Mesothelial cell of epicardium (in vitro differentiated cells): ENCODE data around the gene SMARCD2. TPM values are rescaled to one million over a fixed set of nuclear protein-coding genes. Genes with fewer than 3 reads are reported as not detected.

Experiments
- DNase-seq, 2 experiments: peaks; one replicate each; pipeline ENCODE4 v3.0.0; 2021; ENCODE audit warnings: low spot score in 2 of 2; ENCODE audit not compliant: unreplicated experiment in 2 of 2
- H3K27ac Mint-ChIP-seq: 2 replicates; pipeline ENCODE4 v1.8.0; 2021; ENCODE audit warnings: mixed read lengths
- H3K27me3 Mint-ChIP-seq: 2 replicates; pipeline ENCODE4 v1.8.0; 2021; ENCODE audit warnings: low read depth, mixed read lengths
- H3K36me3 Mint-ChIP-seq: 2 replicates; pipeline ENCODE4 v1.8.0; 2021; ENCODE audit warnings: mixed read lengths
- H3K4me1 Mint-ChIP-seq: 2 replicates; pipeline ENCODE4 v1.8.0; 2021; ENCODE audit warnings: mixed read lengths
- H3K4me3 Mint-ChIP-seq: 2 replicates; pipeline ENCODE4 v1.8.0; 2021; ENCODE audit warnings: mild to moderate bottlenecking, moderate library complexity, mixed read lengths
- H3K9me3 Mint-ChIP-seq: 2 replicates; pipeline ENCODE4 v1.8.0; 2021; ENCODE audit warnings: mixed read lengths
- CTCF ChIP-seq: fragments of 200-600 bp; sonication (generic); IDR thresholded peaks from one replicate; pipeline ENCODE4 v1.5.0; 2021; ENCODE audit warnings: antibody characterized with exemption; ENCODE audit not compliant: unreplicated experiment
- total RNA-seq: library from RNA; stranded (reverse); gene quantifications from 3 replicates; pipeline ENCODE4 v1.2.1, GENCODE V29; 2021

SMARCD2 gene
- total RNA-seq, 1 donor from 2014 or later, result 72.3 TPM

GRCh38 chr17:63837480-63837879 lies 5.0 kb downstream of the SMARCD2 start:
- Mint-ChIP-seq H3K4me3 (no peak overlapping the region), H3K9me3 (no peaks in the 10 kb centered on the region), H3K27ac (no peak overlapping the region), H3K27me3 (no peaks in the 10 kb centered on the region), H3K4me1 (peaks cover 31% of the 10 kb centered on the region), H3K36me3 (peaks cover 5% of the 10 kb centered on the region)
- TF ChIP-seq CTCF, result no peak
- no peak for DNase-seq

GRCh38 chr17:63836811-63837210 lies 5.7 kb downstream of the SMARCD2 start:
- Mint-ChIP-seq H3K4me3 (no peak overlapping the region), H3K36me3 (peaks cover 12% of the 10 kb centered on the region), H3K27me3 (no peaks in the 10 kb centered on the region), H3K4me1 (peaks cover 31% of the 10 kb centered on the region), H3K27ac (no peak overlapping the region), H3K9me3 (no peaks in the 10 kb centered on the region)
- TF ChIP-seq CTCF, result no peak
- DNase-seq, result no peak

DNA sequence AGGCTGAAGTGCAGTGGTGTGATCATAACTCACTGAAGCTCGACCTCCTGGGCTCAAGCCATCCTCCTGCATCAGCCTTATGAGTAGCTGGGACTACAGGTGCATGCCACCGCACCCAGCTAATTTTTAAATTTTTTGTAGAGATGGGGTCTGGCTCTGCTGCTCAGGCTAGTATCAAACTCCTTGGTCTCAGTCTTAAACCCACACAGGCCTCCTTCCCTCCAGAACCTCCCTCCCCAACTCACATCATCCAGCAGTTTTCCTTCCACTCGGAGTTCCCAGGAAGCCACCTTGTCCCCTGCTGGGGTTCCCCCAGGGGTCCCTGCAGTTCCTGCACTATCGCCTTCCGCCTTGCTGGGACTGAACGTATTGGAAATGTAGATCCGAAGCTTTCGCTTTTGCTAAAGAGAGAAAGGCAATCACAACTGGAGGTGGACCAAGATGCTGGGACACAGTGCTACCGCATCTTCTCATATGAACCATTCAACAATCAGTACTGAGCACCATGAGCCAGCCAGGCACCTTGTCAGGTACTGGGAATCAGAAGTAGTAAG lies 7.2 kb downstream of the SMARCD2 start:
- Mint-ChIP-seq H3K4me1 (peaks cover 15% of the 10 kb centered on the region), H3K27me3 (no peaks in the 10 kb centered on the region), H3K4me3 (no peak overlapping the region), H3K36me3 (peaks cover 20% of the 10 kb centered on the region), H3K9me3 (no peaks in the 10 kb centered on the region), H3K27ac (peak overlapping the region; percentile 21)
- no peak for TF ChIP-seq CTCF
- no peak for DNase-seq

DNA sequence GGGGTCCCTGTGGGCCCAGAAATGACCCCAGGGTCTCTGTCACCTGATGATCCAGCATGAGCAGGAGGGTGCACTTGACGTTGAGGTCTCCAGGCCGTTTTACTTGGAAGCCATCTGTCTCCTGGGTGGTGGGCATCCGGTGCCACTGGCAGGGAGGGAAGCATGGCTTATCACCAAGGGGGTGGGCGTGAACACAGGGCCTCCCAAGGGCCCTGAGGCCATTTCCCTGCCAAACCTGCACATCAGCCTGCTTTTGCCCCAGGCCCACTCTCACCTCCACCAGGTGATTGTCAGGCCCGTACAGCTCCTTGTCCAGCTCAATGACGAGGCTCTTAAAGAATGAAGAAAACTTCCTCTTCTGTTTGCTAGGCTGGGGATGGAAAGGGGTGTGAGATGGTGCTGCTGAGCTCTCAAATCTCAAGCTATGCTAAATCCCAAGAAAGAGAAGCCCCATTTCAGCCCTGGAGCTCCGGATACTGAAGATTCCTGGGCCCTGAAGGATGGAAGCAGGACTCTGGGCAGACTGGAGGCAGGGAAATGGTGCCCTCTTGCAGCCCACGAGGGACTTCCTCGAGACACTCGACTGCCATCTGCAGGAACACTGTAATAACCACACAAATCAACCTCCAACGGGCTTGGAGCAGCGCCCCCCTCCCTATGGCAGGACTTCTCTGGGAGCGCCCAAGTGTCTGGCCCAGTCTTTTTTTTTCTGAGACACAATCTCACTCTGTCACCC lies 7.9 kb downstream of the SMARCD2 start:
- Mint-ChIP-seq H3K9me3 (no peaks in the 10 kb centered on the region), H3K36me3 (peaks cover 23% of the 10 kb centered on the region), H3K27ac (peak overlapping the region; percentile 21), H3K27me3 (no peaks in the 10 kb centered on the region), H3K4me3 (no peak overlapping the region), H3K4me1 (peaks cover 16% of the 10 kb centered on the region)
- TF ChIP-seq CTCF, result peak; percentile 30
- DNase-seq, result no peak

DNA sequence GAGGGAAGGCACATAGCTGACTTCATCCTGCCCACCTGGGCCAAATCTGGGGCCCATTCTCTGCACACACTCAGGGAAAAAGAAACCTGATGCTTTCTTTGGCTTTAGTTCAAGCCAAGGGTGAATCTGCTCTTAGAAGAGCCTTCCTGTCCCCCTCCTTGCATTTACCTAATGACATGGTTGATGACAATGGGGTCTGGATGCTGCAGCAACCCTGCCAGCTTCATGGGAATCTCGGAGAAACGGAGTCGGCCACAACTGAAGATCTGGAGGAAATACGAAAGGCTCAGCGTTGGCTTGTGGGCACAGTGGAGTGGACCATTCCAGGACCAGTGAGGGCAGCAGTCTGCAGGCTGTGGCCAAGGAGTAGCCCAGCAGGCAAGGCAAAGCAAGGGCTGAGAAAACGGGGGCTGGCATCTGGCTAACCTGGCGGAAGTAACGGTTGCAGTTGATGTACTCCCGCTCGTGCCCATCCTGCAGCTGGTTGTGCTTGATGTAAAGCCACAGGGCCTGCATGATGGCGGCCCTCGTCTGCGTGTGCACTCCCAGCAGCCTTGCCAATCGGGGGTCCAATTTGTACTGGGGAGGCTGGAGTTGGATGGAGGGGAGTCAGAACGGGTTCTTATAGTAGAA lies 8.6 kb downstream of the SMARCD2 start:
- H3K36me3 Mint-ChIP-seq, result peaks cover 25% of the 10 kb centered on the region
- H3K4me1 Mint-ChIP-seq, result peaks cover 11% of the 10 kb centered on the region
- H3K27me3 Mint-ChIP-seq, result no peaks in the 10 kb centered on the region
- H3K9me3 Mint-ChIP-seq, result no peaks in the 10 kb centered on the region
- no peak for DNase-seq
- no peak overlapping the region for H3K27ac Mint-ChIP-seq
- no peak for TF ChIP-seq CTCF
- H3K4me3 Mint-ChIP-seq, result no peak overlapping the region
